GM18520 (cell line): Measurements from ENCODE around the gene HIVEP2.

Experiments
- ATAC-seq: cut with Tn5 transposase; IDR thresholded peaks from one replicate; pipeline ENCODE4 v1.9.1; 2021; ENCODE audit not compliant: unreplicated experiment

HIVEP2 gene

GRCh38 chr6:142946181-142946923, 1.4 kb upstream of the HIVEP2 start:
- ATAC-seq: peak; percentile 18

- no peak for ATAC-seq
These were observed 637 bp upstream of the HIVEP2 start for GRCh38 chr6:142945446-142946180.

GRCh38 chr6:142944124-142945048, 590 bp downstream of the HIVEP2 start:
- no peak for ATAC-seq

- ATAC-seq: no peak
These were observed 1.3 kb downstream of the HIVEP2 start for GRCh38 chr6:142943711-142944123.

GRCh38 chr6:142942805-142943227, 2.2 kb downstream of the HIVEP2 start:
- ATAC-seq: no peak

GRCh38 chr6:142942238-142942637, 2.7 kb downstream of the HIVEP2 start:
- ATAC-seq: no peak

- no peak for ATAC-seq
These were observed 4.0 kb downstream of the HIVEP2 start for GRCh38 chr6:142941018-142941417.

GRCh38 chr6:142940487-142940886, 4.5 kb downstream of the HIVEP2 start:
- no peak for ATAC-seq

GRCh38 chr6:142938510-142938909, 6.5 kb downstream of the HIVEP2 start:
- no peak for ATAC-seq

- no peak for ATAC-seq
These were observed 7.0 kb downstream of the HIVEP2 start for GRCh38 chr6:142937986-142938385.

GRCh38 chr6:142935553-142936517, 9.1 kb downstream of the HIVEP2 start:
- ATAC-seq: peak; percentile 24

GRCh38 chr6:142934599-142934998, 10.4 kb downstream of the HIVEP2 start:
- ATAC-seq: no peak

GRCh38 chr6:142934106-142934505, 10.9 kb downstream of the HIVEP2 start:
- no peak for ATAC-seq

- no peak for ATAC-seq
These were observed 11.3 kb downstream of the HIVEP2 start for GRCh38 chr6:142933701-142934100.

GRCh38 chr6:142932889-142933288, 12.1 kb downstream of the HIVEP2 start:
- ATAC-seq: no peak

- no peak for ATAC-seq
These were observed 15.1 kb downstream of the HIVEP2 start for GRCh38 chr6:142929751-142930358.

GRCh38 chr6:142927904-142928303, 17.1 kb downstream of the HIVEP2 start:
- no peak for ATAC-seq

- ATAC-seq: no peak
These were observed 17.8 kb downstream of the HIVEP2 start for GRCh38 chr6:142927271-142927580.

GRCh38 chr6:142926494-142927270, 18.3 kb downstream of the HIVEP2 start:
- peak; percentile 90 for ATAC-seq
